Lower leg skin (tissue), 4 donors: ENCODE measurements around the gene MEF2C. TPM values are rescaled to one million over a fixed set of nuclear protein-coding genes. Genes with fewer than 3 reads are reported as not detected.

Experiments
- DNase-seq, 2 donors: peaks; one replicate each; pipeline ENCODE4 v3.0.0-alpha.2; 2019; ENCODE audit warnings: low spot score in 2 of 2
- H3K4me3 ChIP-seq: fragments of 200-600 bp; sonication (generic); 2 replicates; pipeline ENCODE4 v1.5.1; 2017; ENCODE audit warnings: mild to moderate bottlenecking, low read depth; ENCODE audit not compliant: poor library complexity, severe bottlenecking
- CTCF ChIP-seq, 3 donors: fragments of 450-650 bp; IDR thresholded peaks; one replicate each; pipeline ENCODE4 v1.5.1; 2016; ENCODE audit warnings: antibody characterized with exemption in 3 of 3, mild to moderate bottlenecking in 3 of 3, moderate library complexity in 2 of 3
- POLR2A ChIP-seq, 2 donors: fragments of 450-650 bp; IDR thresholded peaks; one replicate each; pipeline ENCODE4 v1.6.1; 2016 to 2017; ENCODE audit warnings: antibody characterized with exemption in 2 of 2, mild to moderate bottlenecking in 1 of 2, moderate library complexity in 1 of 2
- WGBS, 2 donors: methylation state at CpG; one replicate each; pipeline ENCODE4 v1.1.5; 2018; 5-methylcytosine and 5-hydroxymethylcytosine counted together
- intact Hi-C: fragments of 100-400 bp; cut with DNase I; formaldehyde crosslinking; loops from one replicate; pipeline ENCODE4 v1.15.0; 2023; ENCODE audit warnings: low total_unique reads
- total RNA-seq, 4 donors: library from RNA; depleted of rRNA; stranded (reverse); fragments of >200 nt; gene quantifications; one replicate each; pipeline ENCODE4 v1.1.0, GENCODE V29; 2016

MEF2C gene
- total RNA-seq, 4 donors from 2014 or later = 2.4 to 15.5 (median 8.1) TPM

GRCh38 chr5:88834499-88834898, 48.5 kb downstream of the MEF2C start:
- TF ChIP-seq POLR2A (IDR thresholded peaks at IDR 0.05) (no peak), CTCF (IDR thresholded peaks at IDR 0.05) (no peak)
- DNase-seq = no peak
- 91% methylated on average over 4 of the region's 4 CpGs for WGBS, 2 donors
- H3K4me3 ChIP-seq = no peak overlapping the region
- intact Hi-C loops = no loop called here

GRCh38 chr5:88834131-88834462, 48.9 kb downstream of the MEF2C start:
- DNase-seq = no peak
- TF ChIP-seq POLR2A (IDR thresholded peaks at IDR 0.05) (no peak), CTCF (IDR thresholded peaks at IDR 0.05) (no peak)
- 87 to 90% methylated on average over 2 of the region's 2 CpGs for WGBS, 2 donors
- no peak overlapping the region for H3K4me3 ChIP-seq
- intact Hi-C loops = no loop called here

GRCh38 chr5:88833371-88834130, 49.4 kb downstream of the MEF2C start:
- no peak overlapping the region for H3K4me3 ChIP-seq
- no peak for TF ChIP-seq CTCF (IDR thresholded peaks at IDR 0.05)
- TF ChIP-seq POLR2A (IDR thresholded peaks at IDR 0.05) = no peak
- peak in 1 of 2 donors; percentile 49 for DNase-seq
- 36% methylated on average over 7 of the region's 7 CpGs for WGBS, 2 donors
- intact Hi-C loops = no loop called here

GRCh38 chr5:88831816-88832215, 51.2 kb downstream of the MEF2C start:
- intact Hi-C loops = no loop called here
- TF ChIP-seq POLR2A (IDR thresholded peaks at IDR 0.05) = no peak
- no peak for DNase-seq
- WGBS, 2 donors = 95 to 98% methylated on average over 1 of the region's 1 CpG
- no peak overlapping the region for H3K4me3 ChIP-seq

- DNase-seq = no peak
- no peak overlapping the region for H3K4me3 ChIP-seq
- TF ChIP-seq POLR2A (IDR thresholded peaks at IDR 0.05) (no peak), CTCF (IDR thresholded peaks at IDR 0.05) (no peak)
- intact Hi-C loops = no loop called here
Measured at GRCh38 chr5:88830567-88830966, 52.4 kb downstream of the MEF2C start.

GRCh38 chr5:88829775-88830174, 53.2 kb downstream of the MEF2C start:
- TF ChIP-seq CTCF (IDR thresholded peaks at IDR 0.05) (no peak), POLR2A (IDR thresholded peaks at IDR 0.05) (no peak)
- WGBS, 2 donors = 62% methylated on average over 3 of the region's 3 CpGs
- DNase-seq = no peak
- no peak overlapping the region for H3K4me3 ChIP-seq
- intact Hi-C loops = no loop called here
